Fibroblast of lung (primary cell): Measurements from ENCODE around the gene THBS4.

ENCODE experiments used
- CTCF ChIP-seq, 2 donors: IDR thresholded peaks in 1 of 2; conservative IDR thresholded peaks in 1 of 2; 1 replicate in 1 of 2; 2 replicates in 1 of 2; pipeline ENCODE4 v1.5.1; 2011 to 2012; ENCODE audit warnings: low read length in 2 of 2, control low read depth in 1 of 2, inconsistent platforms in 1 of 2, low read depth in 1 of 2, mild to moderate bottlenecking in 1 of 2
- EZH2 ChIP-seq: IDR thresholded peaks from 2 replicates; pipeline ENCODE4 v1.5.1; 2012; ENCODE audit warnings: low read length, control low read depth, mild to moderate bottlenecking; ENCODE audit errors: missing control alignments

- TF ChIP-seq CTCF (conservative IDR thresholded peaks at IDR 0.05 in 1 of 2, IDR thresholded peaks at IDR 0.05 in 1 of 2; ENCODE audit: low read depth in 1 of 2, low read length in 2 of 2), result no peak
- no peak for TF ChIP-seq EZH2
These were observed 29.0 kb downstream of the THBS4 start for GRCh38 chr5:80064124-80064523.
